Upper lobe of left lung (tissue), 4 donors: Measurements from ENCODE around the gene MEGF11.

Experiments
- CTCF ChIP-seq, 6 experiments: fragments of 450-650 bp in 4 of 6; fragments of 200-600 bp in 2 of 6; sonication (generic) in 2 of 6; IDR thresholded peaks; one replicate each; pipeline ENCODE4 v1.5.1; 2016 to 2019; ENCODE audit warnings: antibody characterized with exemption in 6 of 6
- EP300 ChIP-seq, 4 donors: sonication (generic); formaldehyde crosslinking; IDR thresholded peaks; one replicate each; pipeline ENCODE4 v1.5.1; 2017; ENCODE audit warnings: antibody characterized with exemption in 4 of 4, control low read depth in 2 of 4
- POLR2A ChIP-seq, 4 donors: fragments of 450-650 bp; IDR thresholded peaks; one replicate each; pipeline ENCODE4 v1.5.1; 2016 to 2017; ENCODE audit warnings: antibody characterized with exemption in 4 of 4, mild to moderate bottlenecking in 2 of 4

- TF ChIP-seq CTCF (IDR thresholded peaks at IDR 0.05) (no peak), POLR2A (IDR thresholded peaks at IDR 0.05) (no peak), EP300 (IDR thresholded peaks at IDR 0.05) (no peak)
Observed at GRCh38 chr15:66198757-66199156, 54.8 kb downstream of the MEGF11 start.
